Ishikawa (cell line): ENCODE results near the gene TBC1D32.

Experiments
- CEBPB ChIP-seq: IDR thresholded peaks from 2 replicates; pipeline ENCODE4 v1.6.1; 2012
- CREB1 ChIP-seq: IDR thresholded peaks from 2 replicates; pipeline ENCODE4 v1.6.1; 2012; ENCODE audit warnings: low read depth
- EP300 ChIP-seq: IDR thresholded peaks from 2 replicates; pipeline ENCODE4 v1.6.1; 2012; ENCODE audit warnings: borderline replicate concordance
- REST ChIP-seq: IDR thresholded peaks from 2 replicates; pipeline ENCODE4 v1.6.1; 2012; ENCODE audit warnings: low read depth, mild to moderate bottlenecking
- TAF1 ChIP-seq: IDR thresholded peaks from 2 replicates; pipeline ENCODE4 v1.6.1; 2012; ENCODE audit warnings: low read depth, mild to moderate bottlenecking
- YY1 ChIP-seq: IDR thresholded peaks from 2 replicates; pipeline ENCODE4 v1.6.1; 2012; ENCODE audit warnings: low read depth
- ZBTB7A ChIP-seq: IDR thresholded peaks from 2 replicates; pipeline ENCODE4 v1.6.1; 2012; ENCODE audit warnings: low read depth

GRCh38 chr6:121236984-121237383 is 97.3 kb downstream of the TBC1D32 start:
- no peak for TF ChIP-seq EP300
- no peak for TF ChIP-seq ZBTB7A
- TF ChIP-seq REST, result no peak
- TF ChIP-seq CEBPB, result no peak
- TF ChIP-seq TAF1, result no peak
- TF ChIP-seq YY1, result no peak
- no peak for TF ChIP-seq CREB1
